ENCODE measurements around the gene MYBPC3.

The MYBPC3 gene

GRCh38 chr11:47314992-47315391, 37.5 kb downstream of the MYBPC3 start:
- no peak for DNase-seq

- DNase-seq = no peak
Observed at GRCh38 chr11:47308050-47308823, 44.3 kb downstream of the MYBPC3 start.

GRCh38 chr11:47306484-47306844, 46.0 kb downstream of the MYBPC3 start:
- no peak for DNase-seq

- no peak for DNase-seq
Observed at GRCh38 chr11:47305734-47306483, 46.6 kb downstream of the MYBPC3 start.

- DNase-seq = no peak
Observed at GRCh38 chr11:47302853-47303252, 49.6 kb downstream of the MYBPC3 start.

GRCh38 chr11:47299078-47299477, 53.4 kb downstream of the MYBPC3 start:
- DNase-seq = no peak

- DNase-seq = no peak
Observed at GRCh38 chr11:47296045-47296444, 56.5 kb downstream of the MYBPC3 start.

GRCh38 chr11:47295385-47295784, 57.1 kb downstream of the MYBPC3 start:
- no peak for DNase-seq

GRCh38 chr11:47289856-47290255, 62.6 kb downstream of the MYBPC3 start:
- DNase-seq = no peak

- no peak for DNase-seq
Observed at GRCh38 chr11:47288066-47288465, 64.4 kb downstream of the MYBPC3 start.

GRCh38 chr11:47285969-47286770, 66.3 kb downstream of the MYBPC3 start:
- DNase-seq = no peak

- no peak for DNase-seq
Observed at GRCh38 chr11:47284151-47284550, 68.4 kb downstream of the MYBPC3 start.

GRCh38 chr11:47282462-47282861, 70.0 kb downstream of the MYBPC3 start:
- DNase-seq = no peak

Measured in CD4-positive, alpha-beta T cell treated with Interferon gamma for 1 hour (primary cell).